Thymus (tissue), 11 donors: ENCODE data around the gene SYNGAP1. TPM values are rescaled to one million over a fixed set of nuclear protein-coding genes. Genes with fewer than 3 reads are reported as not detected.

Experiments used
- DNase-seq, 9 donors: peaks; one replicate each; pipeline ENCODE4 v3.0.0-alpha.2; 2013; ENCODE audit warnings: low spot score in 9 of 9, low read depth in 6 of 9, missing footprints in 1 of 9
- H3K27ac ChIP-seq, 2 donors: one replicate each; pipeline ENCODE4 v1.5.1; 2013; ENCODE audit warnings: control low read depth in 1 of 2, low read depth in 1 of 2, low read length in 1 of 2, mild to moderate bottlenecking in 1 of 2, moderate library complexity in 1 of 2
- H3K27me3 ChIP-seq, 2 donors: one replicate each; pipeline ENCODE4 v1.5.1; 2013; ENCODE audit warnings: low read length in 1 of 2; ENCODE audit not compliant: control insufficient read depth in 2 of 2, insufficient read depth in 1 of 2
- H3K36me3 ChIP-seq, 2 donors: one replicate each; pipeline ENCODE4 v1.5.1; 2013; ENCODE audit warnings: low read length in 1 of 2, mild to moderate bottlenecking in 1 of 2, moderate library complexity in 1 of 2; ENCODE audit not compliant: control insufficient read depth in 2 of 2, insufficient read depth in 2 of 2
- H3K4me1 ChIP-seq, 2 donors: one replicate each; pipeline ENCODE4 v1.5.1; 2013; ENCODE audit warnings: low read length in 2 of 2; ENCODE audit not compliant: control insufficient read depth in 2 of 2, insufficient read depth in 2 of 2
- H3K4me3 ChIP-seq, 2 donors: one replicate each; pipeline ENCODE4 v1.5.1; 2013; ENCODE audit warnings: low read length in 2 of 2, control low read depth in 1 of 2, mild to moderate bottlenecking in 1 of 2
- H3K9me3 ChIP-seq, 2 donors: one replicate each; pipeline ENCODE4 v1.5.1; 2013; ENCODE audit warnings: low read length in 1 of 2, mild to moderate bottlenecking in 1 of 2; ENCODE audit not compliant: control insufficient read depth in 2 of 2, insufficient read depth in 1 of 2
- WGBS: extraction: QIAGEN DNeasy Blood & Tissue Kit; methylation state at CpG from one replicate; pipeline ENCODE4 v1.1.7; 2013; 5-methylcytosine and 5-hydroxymethylcytosine counted together
- polyA plus RNA-seq: library from polyadenylated mRNA; stranded (reverse); fragments of 200-250 nt; gene quantifications from one replicate; pipeline ENCODE4 v1.2.3, GENCODE V29; 2013
- total RNA-seq: library from RNA; stranded (reverse); fragments of 120-200 nt; gene quantifications from one replicate; pipeline ENCODE4 v1.2.4, GENCODE V29; 2013
- donor health status: healthy.

Gene SYNGAP1
- total and polyA plus RNA-seq, 2 donors: 3.0 to 26.7 TPM

DNA sequence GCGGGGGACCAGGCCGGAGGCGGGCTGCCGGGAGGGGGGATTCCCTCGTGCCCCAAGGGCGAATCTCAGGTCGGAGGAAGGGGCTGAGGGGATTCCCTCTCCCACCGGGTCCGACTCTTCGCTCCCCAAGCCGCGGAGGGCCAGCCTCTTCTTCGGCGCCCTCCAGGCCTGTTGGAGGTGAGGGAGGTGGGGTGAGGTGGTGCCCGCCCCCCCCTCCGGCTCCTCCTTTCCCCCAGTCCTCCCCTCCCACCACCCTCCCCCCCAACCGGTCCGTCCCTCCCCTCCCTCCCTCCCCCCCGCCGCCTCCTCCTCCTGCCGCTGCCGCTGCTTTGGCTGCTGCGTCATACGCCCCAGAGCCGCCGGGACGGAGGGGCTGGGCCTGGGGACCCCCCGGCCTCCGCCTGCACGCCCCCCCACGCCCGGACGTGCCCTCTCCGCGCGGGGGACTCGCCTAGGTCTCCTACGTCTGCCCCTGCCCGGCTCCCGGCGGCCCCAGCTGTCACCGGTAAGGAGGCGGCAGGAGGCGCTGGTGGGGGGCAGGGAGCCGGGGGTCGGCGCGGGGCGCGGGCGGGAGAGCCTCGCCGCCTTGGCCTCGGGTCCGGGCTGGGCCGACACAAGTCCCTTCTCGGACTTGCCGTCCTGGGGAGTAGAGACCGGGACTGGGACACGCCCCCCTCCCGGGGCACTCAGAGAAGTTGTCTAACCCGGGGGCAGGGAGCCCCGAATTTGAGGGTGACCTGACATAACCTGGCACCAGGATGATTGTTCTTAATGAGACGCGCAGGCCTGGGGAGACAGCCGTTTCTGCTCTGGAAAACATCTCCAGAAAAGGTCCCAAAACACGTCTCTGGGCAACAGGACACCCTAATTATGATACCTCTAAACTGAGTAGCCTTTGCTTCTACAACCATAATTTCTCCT, 8.9 kb upstream of the SYNGAP1 start, which contains the start of gene PHF1:
Gene PHF1, plus strand, starts transcription at position 304 of the 921 bp plus-strand sequence. CDS start 1,250 bp downstream, outside the sequence.
- WGBS: 2% methylated on average over 65 of the region's 67 CpGs
- peak in 3 of 9 donors; percentile 67 to 81 (median 73) for DNase-seq
- Histone ChIP-seq H3K27ac (peak within 1 kb of the TSS; percentile 95 to 96), H3K4me3 (peak within 1 kb of the TSS; percentile 72 to 88), H3K36me3 (peaks cover 46 to 59% of the 10 kb centered on the region in 2 donors), H3K4me1 (peaks cover 7 to 22% of the 10 kb centered on the region in 2 donors), H3K9me3 (peaks cover 0 to 5% of the 10 kb centered on the region in 2 donors), H3K27me3 (no peaks in the 10 kb centered on the region)

DNA sequence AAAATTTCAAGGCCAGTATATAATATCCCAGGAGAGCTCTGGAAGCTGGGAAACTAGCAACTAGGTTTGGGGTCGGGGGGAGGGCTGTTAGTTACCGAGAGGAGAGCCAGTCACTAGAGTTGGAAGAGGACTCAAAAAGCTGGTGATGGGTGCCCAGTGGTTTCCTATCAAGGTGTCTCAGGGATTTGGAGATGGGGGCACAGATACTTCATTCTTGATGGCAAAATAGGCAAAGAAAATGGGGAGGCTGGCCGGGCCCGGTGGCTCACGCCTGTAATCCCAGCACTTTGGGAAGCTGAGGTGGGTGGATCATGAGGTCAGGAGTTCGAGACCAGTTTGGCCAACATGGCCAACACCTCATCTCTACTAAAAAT, 8.2 kb upstream of the SYNGAP1 start:
- H3K36me3 ChIP-seq: peaks cover 46 to 59% of the 10 kb centered on the region in 2 donors
- H3K4me1 ChIP-seq: peaks cover 11 to 26% of the 10 kb centered on the region in 2 donors
- H3K27ac ChIP-seq: peak overlapping the region in 1 of 2 donors; percentile 53
- H3K4me3 ChIP-seq: peak overlapping the region; percentile 57 to 88
- H3K9me3 ChIP-seq: peaks cover 0 to 5% of the 10 kb centered on the region in 2 donors
- WGBS: 80% methylated on average over 6 of the region's 6 CpGs
- no peak for DNase-seq
- no peaks in the 10 kb centered on the region for H3K27me3 ChIP-seq

DNA sequence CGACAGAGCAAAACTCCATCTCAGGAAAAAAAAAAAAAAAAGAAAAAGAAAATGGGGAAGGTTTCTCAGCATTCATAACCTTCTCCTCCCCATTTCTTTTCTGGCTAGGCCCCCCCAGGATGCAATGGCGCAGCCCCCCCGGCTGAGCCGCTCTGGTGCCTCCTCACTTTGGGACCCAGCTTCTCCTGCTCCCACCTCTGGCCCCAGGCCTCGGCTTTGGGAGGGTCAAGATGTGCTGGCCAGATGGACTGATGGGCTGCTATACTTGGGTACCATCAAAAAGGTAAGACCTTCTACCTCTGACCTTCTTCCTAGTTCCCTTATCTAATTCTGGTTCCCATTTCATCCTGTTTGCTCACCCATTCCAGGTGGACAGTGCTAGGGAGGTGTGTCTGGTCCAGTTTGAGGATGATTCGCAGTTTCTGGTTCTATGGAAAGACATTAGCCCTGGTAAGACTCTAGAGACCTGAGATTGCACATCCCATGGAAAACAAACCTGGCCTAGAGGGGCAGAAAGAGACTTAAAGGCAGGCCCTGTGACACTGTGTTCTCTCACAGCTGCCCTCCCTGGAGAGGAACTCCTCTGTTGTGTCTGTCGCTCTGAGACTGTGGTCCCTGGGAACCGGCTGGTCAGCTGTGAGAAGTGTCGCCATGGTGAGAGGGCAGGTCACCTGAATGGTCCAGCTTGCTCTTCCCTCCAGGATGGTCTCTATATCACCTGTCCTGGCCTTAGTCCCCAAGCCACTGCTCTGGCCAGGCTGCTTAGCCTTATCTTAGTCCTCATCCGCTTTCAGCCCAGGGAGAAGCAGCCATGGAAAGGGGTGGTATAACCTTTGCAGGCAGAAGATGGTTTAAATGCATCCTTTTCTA, 7.5 kb upstream of the SYNGAP1 start:
- no peak overlapping the region for H3K27ac ChIP-seq
- no peaks in the 10 kb centered on the region for H3K27me3 ChIP-seq
- WGBS: 98% methylated on average over 10 of the region's 10 CpGs
- peaks cover 19 to 34% of the 10 kb centered on the region in 2 donors for H3K4me1 ChIP-seq
- H3K4me3 ChIP-seq: no peak overlapping the region
- H3K36me3 ChIP-seq: peaks cover 44 to 55% of the 10 kb centered on the region in 2 donors
- H3K9me3 ChIP-seq: peaks cover 0 to 5% of the 10 kb centered on the region in 2 donors
- DNase-seq: no peak

DNA sequence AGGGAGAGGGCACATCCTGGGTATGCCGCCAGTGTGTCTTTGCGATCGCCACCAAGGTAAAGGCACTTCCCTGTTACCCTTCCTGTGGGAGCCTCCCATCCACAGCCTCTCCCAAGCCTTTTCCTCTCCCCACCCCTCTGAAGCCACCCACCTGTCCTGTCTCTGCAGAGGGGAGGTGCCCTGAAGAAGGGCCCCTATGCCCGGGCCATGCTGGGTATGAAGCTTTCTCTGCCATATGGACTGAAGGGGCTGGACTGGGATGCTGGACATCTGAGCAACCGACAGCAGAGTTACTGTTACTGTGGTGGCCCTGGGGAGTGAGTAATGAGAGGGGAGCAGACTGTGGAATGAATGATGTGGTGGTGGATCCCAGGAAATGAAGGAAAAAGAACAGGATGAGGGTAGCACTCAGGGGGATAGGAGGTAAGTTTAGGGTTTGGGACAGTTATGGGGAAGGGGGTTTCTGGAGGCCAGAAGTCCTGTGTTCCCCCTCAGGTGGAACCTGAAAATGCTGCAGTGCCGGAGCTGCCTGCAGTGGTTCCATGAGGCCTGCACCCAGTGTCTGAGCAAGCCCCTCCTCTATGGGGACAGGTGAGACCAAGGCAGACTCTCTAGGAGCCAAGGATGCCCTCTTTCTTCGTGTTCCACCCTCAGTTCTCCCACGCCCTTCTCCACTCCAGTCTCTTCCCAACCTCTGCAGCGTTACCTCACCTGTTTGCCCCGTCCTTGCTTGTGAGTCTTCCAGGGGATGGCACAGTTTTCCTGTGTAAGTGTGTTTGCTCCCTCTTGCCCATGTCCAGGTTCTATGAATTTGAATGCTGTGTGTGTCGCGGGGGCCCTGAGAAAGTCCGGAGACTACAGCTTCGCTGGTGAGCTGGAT, 6.4 kb upstream of the SYNGAP1 start:
- DNase-seq: no peak
- 96% methylated on average over 14 of the region's 14 CpGs for WGBS
- Histone ChIP-seq H3K27me3 (no peaks in the 10 kb centered on the region), H3K4me3 (no peak overlapping the region), H3K9me3 (peaks cover 0 to 7% of the 10 kb centered on the region in 2 donors), H3K4me1 (peaks cover 20 to 41% of the 10 kb centered on the region in 2 donors), H3K36me3 (peaks cover 44 to 45% of the 10 kb centered on the region in 2 donors), H3K27ac (no peak overlapping the region)

DNA sequence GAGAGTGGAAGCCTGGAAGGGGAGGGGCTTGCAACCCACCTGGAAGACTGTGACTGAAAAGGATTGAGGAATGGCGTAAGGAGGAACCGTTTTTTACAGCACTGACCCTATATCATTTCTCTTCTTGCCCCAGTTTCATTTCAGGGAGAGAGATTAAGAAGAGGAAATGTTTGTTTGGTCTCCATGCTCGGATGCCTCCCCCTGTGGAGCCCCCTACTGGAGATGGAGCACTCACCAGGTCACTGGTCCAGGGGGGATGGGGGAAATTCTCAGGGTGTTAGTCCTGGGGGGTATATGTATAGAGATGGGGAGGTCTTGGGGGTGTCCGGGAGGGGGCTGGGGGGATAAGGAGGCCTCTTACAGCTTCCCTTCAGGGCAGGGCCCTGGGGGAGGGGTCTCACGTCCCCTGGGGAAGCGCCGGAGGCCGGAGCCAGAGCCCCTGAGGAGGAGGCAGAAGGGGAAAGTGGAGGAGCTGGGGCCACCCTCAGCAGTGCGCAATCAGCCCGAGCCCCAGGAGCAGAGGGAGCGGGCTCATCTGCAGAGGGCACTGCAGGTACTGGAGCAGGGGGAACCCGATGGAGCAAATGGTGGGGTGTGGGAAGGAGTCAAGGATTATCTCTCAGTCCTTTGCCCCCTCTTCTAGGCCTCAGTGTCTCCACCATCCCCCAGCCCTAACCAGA, 5.1 kb upstream of the SYNGAP1 start:
- no peak for DNase-seq
- no peaks in the 10 kb centered on the region for H3K27me3 ChIP-seq
- peaks cover 44 to 45% of the 10 kb centered on the region in 2 donors for H3K36me3 ChIP-seq
- WGBS: 83% methylated on average over 12 of the region's 12 CpGs
- H3K9me3 ChIP-seq: peaks cover 0 to 7% of the 10 kb centered on the region in 2 donors
- H3K4me1 ChIP-seq: peaks cover 33 to 48% of the 10 kb centered on the region in 2 donors
- H3K27ac ChIP-seq: no peak overlapping the region
- no peak overlapping the region for H3K4me3 ChIP-seq

DNA sequence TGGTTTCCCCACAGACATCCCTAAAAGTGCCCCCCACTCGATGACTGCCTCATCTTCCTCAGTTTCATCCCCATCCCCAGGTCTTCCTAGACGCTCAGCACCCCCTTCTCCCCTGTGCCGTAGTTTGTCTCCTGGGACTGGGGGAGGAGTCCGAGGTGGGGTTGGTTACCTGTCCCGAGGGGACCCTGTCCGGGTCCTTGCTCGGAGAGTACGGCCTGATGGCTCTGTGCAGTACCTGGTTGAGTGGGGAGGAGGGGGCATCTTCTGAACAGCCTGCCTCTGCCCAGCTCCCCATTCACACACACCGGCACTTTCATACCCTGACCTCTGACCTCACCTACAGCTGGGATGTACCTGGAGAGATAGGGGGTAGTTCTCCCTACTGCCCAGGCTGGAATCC, 4.0 kb upstream of the SYNGAP1 start:
- no peaks in the 10 kb centered on the region for H3K27me3 ChIP-seq
- 97% methylated on average over 9 of the region's 9 CpGs for WGBS
- no peak for DNase-seq

DNA sequence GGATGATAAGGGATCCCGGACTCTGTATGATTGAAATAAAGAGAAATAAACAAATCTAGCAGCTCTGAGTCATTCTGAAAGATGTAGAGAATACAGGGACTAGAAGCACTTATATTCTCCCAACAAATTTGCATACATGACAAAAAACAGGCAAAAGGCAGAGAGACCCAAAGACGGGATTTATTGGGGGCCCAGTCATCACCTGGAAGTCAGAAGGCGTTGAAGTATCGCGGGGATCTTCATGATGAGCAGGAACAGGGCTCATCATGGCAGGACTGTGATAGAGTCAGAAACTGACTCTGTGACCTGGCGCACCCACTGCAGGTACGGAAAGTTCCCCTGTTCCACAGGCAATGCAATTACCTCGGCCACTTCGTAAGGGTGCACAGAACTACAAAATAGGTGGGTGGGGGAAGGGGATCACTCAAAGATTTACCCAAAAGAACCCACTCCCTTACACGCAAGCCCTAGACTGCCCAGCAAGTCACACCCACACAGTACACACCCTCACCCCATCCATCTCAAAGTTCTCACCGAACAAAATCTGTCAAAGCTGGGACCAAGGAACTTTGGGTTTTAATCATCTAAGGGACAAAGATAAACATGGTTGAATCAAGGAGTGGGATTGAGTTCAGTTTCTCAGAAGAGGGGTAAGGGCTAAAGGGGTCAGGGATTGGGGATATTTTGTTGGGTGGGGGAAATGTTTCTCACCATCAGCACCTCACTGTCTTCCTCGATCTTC, 3.3 kb upstream of the SYNGAP1 start:
- H3K4me1 ChIP-seq: peaks cover 36 to 53% of the 10 kb centered on the region in 2 donors
- peak overlapping the region; percentile 71 to 79 for H3K4me3 ChIP-seq
- no peak for DNase-seq
- peaks cover 44 to 45% of the 10 kb centered on the region in 2 donors for H3K36me3 ChIP-seq
- peak overlapping the region in 1 of 2 donors; percentile 30 for H3K27ac ChIP-seq
- peaks cover 0 to 3% of the 10 kb centered on the region in 2 donors for H3K9me3 ChIP-seq
- WGBS: 84% methylated on average over 12 of the region's 12 CpGs
- no peaks in the 10 kb centered on the region for H3K27me3 ChIP-seq

More for the DNA sequence above, 4.0 kb upstream of the SYNGAP1 start:
- H3K4me1 ChIP-seq: peaks cover 39 to 53% of the 10 kb centered on the region in 2 donors
- peaks cover 44 to 45% of the 10 kb centered on the region in 2 donors for H3K36me3 ChIP-seq
- no peak overlapping the region for H3K27ac ChIP-seq
- H3K4me3 ChIP-seq: no peak overlapping the region
- H3K9me3 ChIP-seq: peaks cover 0 to 3% of the 10 kb centered on the region in 2 donors
